Measurements from ENCODE around the gene RHOA. TPM values are rescaled to one million over a fixed set of nuclear protein-coding genes. Genes with fewer than 3 reads are reported as not detected.

RHOA gene
- total RNA-seq, 1 donor from 2014 or later: 538 TPM

DNA sequence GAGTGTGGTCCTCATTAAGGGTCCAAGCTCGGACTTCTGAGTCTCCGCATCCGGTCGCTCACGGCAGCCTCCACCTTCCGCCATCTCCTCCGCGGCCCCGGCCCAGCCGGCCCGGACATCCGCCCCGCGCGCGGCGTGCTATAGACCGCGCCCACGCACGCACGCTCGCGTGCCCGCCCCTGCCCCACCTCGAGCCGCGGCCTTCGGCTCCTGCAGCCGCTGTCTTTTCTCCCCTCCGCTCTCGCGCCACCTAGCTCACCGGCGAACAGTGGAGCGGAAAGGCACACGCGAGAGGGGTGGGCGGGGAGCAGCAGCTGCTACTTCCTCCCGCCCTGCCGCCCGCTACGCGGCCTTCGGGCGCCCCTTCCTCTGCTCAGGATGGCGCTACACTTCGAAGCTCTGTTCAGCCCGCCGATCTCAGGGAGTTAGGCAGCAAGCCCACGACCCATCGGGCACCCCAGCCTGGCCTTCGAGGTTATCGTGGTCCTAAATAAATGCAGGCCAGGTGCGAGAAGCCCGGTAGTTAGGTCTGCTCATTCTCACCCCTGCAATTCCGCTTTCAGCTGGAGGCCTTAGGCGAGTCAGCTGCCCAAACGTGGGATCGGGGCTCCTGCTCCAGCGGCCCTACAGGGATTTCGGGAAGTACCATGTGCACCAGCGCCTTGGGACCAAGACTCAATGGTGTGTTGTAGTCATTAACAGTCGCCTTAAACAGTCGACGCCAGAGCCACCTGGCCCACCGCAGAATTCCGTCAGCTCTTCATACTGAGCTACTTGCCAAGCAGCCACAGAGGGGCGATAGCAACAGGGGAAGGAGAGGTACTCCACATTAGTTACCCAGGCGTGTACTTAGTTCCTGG is 71.6 kb downstream of the RHOA start, which contains the start of gene USP4:
Gene USP4 (minus strand): TSS at position 113 of the 860 bp plus-strand sequence. CDS start 29 bp downstream, at position 84.
- Histone ChIP-seq H3K9me3 (ENCODE audit: insufficient read depth, low read depth, low read length) (no peaks in the 10 kb centered on the region), H3K36me3 (ENCODE audit: insufficient read depth, low read length) (peaks cover 3% of the 10 kb centered on the region), H3K4me3 (ENCODE audit: insufficient read depth, low read depth, low read length) (peak within 1 kb of the TSS; percentile 81), H4K20me1 (ENCODE audit: insufficient read depth, low read length) (peaks cover 8% of the 10 kb centered on the region), H3K4me1 (ENCODE audit: insufficient read depth, low read length) (peaks cover 18% of the 10 kb centered on the region), H3K79me2 (ENCODE audit: insufficient read depth, low read length) (peaks cover 54% of the 10 kb centered on the region), H2AFZ (ENCODE audit: low read depth, low read length) (peak within 1 kb of the TSS; percentile 79), H3K9ac (ENCODE audit: low read length) (peak within 1 kb of the TSS; percentile 87), H3K27ac (ENCODE audit: low read depth, low read length) (peak within 1 kb of the TSS; percentile 86), H3K4me2 (ENCODE audit: low read length) (peak within 1 kb of the TSS; percentile 91), H3K27me3 (ENCODE audit: insufficient read depth, low read length) (no peaks in the 10 kb centered on the region)
- no peaks in the 10 kb centered on the region for H3K27me3 Mint-ChIP-seq (ENCODE audit: low read depth, unreplicated experiment)
- H3K4me1 Mint-ChIP-seq (ENCODE audit: low read depth, unreplicated experiment): peaks cover 7% of the 10 kb centered on the region
- peak; percentile 82 for DNase-seq (ENCODE audit: low read depth)
- H3K27ac Mint-ChIP-seq (ENCODE audit: unreplicated experiment): peak within 1 kb of the TSS; percentile 91
- peaks cover 2% of the 10 kb centered on the region for H3K9me3 Mint-ChIP-seq (ENCODE audit: unreplicated experiment)
- FAIRE-seq: no peak
- peaks cover 2% of the 10 kb centered on the region for H3K36me3 Mint-ChIP-seq (ENCODE audit: low read depth, unreplicated experiment)
- no peak for TF ChIP-seq EZH2 (IDR thresholded peaks at IDR 0.05; ENCODE audit: insufficient read depth, low read length)
- TF ChIP-seq, protein P1, sequence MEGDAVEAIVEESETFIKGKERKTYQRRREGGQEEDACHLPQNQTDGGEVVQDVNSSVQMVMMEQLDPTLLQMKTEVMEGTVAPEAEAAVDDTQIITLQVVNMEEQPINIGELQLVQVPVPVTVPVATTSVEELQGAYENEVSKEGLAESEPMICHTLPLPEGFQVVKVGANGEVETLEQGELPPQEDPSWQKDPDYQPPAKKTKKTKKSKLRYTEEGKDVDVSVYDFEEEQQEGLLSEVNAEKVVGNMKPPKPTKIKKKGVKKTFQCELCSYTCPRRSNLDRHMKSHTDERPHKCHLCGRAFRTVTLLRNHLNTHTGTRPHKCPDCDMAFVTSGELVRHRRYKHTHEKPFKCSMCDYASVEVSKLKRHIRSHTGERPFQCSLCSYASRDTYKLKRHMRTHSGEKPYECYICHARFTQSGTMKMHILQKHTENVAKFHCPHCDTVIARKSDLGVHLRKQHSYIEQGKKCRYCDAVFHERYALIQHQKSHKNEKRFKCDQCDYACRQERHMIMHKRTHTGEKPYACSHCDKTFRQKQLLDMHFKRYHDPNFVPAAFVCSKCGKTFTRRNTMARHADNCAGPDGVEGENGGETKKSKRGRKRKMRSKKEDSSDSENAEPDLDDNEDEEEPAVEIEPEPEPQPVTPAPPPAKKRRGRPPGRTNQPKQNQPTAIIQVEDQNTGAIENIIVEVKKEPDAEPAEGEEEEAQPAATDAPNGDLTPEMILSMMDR (IDR thresholded peaks at IDR 0.05; ENCODE audit: insufficient read depth, low read depth, low read length): peak; percentile 38
- H3K4me3 Mint-ChIP-seq (ENCODE audit: unreplicated experiment): peak within 1 kb of the TSS; percentile 97

DNA sequence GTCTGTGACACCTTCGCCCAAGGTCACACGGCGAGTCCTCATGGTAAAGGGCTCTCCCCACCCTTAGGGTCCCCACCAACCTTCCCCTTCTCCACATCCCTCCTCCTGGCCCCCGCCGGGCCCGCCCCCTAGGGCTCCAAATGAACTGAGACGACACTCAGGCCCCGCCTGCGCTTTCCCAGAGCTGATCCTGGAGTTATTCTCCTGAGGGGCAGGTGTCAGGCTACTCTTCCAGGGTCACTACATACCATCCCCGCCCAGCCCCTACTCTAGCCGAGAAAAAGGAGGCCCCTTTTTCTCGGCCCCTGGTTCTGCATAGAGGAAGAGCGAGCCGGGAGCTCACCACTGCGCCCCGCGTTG is 72.2 kb downstream of the RHOA start:
- TF ChIP-seq, protein P1 (IDR thresholded peaks at IDR 0.05; ENCODE audit: insufficient read depth, low read depth, low read length): no peak
- no peak for TF ChIP-seq EZH2 (IDR thresholded peaks at IDR 0.05; ENCODE audit: insufficient read depth, low read length)
- Histone ChIP-seq H3K4me2 (ENCODE audit: low read length) (peak overlapping the region; percentile 91), H3K36me3 (ENCODE audit: insufficient read depth, low read length) (peaks cover 5% of the 10 kb centered on the region), H3K4me1 (ENCODE audit: insufficient read depth, low read length) (peaks cover 15% of the 10 kb centered on the region), H3K27me3 (ENCODE audit: insufficient read depth, low read length) (no peaks in the 10 kb centered on the region), H3K4me3 (ENCODE audit: insufficient read depth, low read depth, low read length) (peak overlapping the region; percentile 81), H3K27ac (ENCODE audit: low read depth, low read length) (peak overlapping the region; percentile 86), H3K9ac (ENCODE audit: low read length) (peak overlapping the region; percentile 87), H3K79me2 (ENCODE audit: insufficient read depth, low read length) (peaks cover 58% of the 10 kb centered on the region), H3K9me3 (ENCODE audit: insufficient read depth, low read depth, low read length) (no peaks in the 10 kb centered on the region), H2AFZ (ENCODE audit: low read depth, low read length) (peak overlapping the region; percentile 79), H4K20me1 (ENCODE audit: insufficient read depth, low read length) (peaks cover 9% of the 10 kb centered on the region)
- DNase-seq (ENCODE audit: low read depth) (no peak), FAIRE-seq (no peak)
- peak overlapping the region; percentile 63 for H3K27ac Mint-ChIP-seq (ENCODE audit: unreplicated experiment)
- H3K9me3 Mint-ChIP-seq (ENCODE audit: unreplicated experiment): peaks cover 2% of the 10 kb centered on the region
- peaks cover 6% of the 10 kb centered on the region for H3K36me3 Mint-ChIP-seq (ENCODE audit: low read depth, unreplicated experiment)
- H3K27me3 Mint-ChIP-seq (ENCODE audit: low read depth, unreplicated experiment): no peaks in the 10 kb centered on the region
- H3K4me1 Mint-ChIP-seq (ENCODE audit: low read depth, unreplicated experiment): peaks cover 7% of the 10 kb centered on the region
- H3K4me3 Mint-ChIP-seq (ENCODE audit: unreplicated experiment): peak overlapping the region; percentile 97

Data from astrocyte (in vitro differentiated cells and primary cell).